Mesenteric fat pad (tissue), 1 donor: ENCODE measurements around the gene LIPT1. TPM values are rescaled to one million over a fixed set of nuclear protein-coding genes. Genes with fewer than 3 reads are reported as not detected.
"Not testable (repeated sequence)": the region's sequence is repeated elsewhere in the genome, so short reads cannot be mapped to it uniquely, and the experiment has no call there.

Experiments
- DNase-seq: peaks from one replicate; pipeline ENCODE4 v3.0.0-alpha.2; 2020; ENCODE audit warnings: low spot score
- long read RNA-seq: library from polyadenylated mRNA; unstranded; transcript quantifications from one replicate; pipeline ENCODE4 v2.0.0, GENCODE V29; 2020
- total RNA-seq: library from RNA; stranded (reverse); fragmentation: NEBNext Ultra II Directional; extraction: Animal tissue kit (Norgen Biotek cat#: 25700); gene quantifications from one replicate; pipeline ENCODE4 v1.2.1, GENCODE V29; 2021
- donor health status: DM: yes; HTN: yes; CAD: no.

LIPT1 gene
- total RNA-seq: 7.5 TPM
- long read RNA-seq, transcript LIPT1-202 (3 exons, 1,424 nt): major isoform, 5 of 9 reads
- long read RNA-seq, partial matches to known transcripts: 0 of 9 reads
- long read RNA-seq, other reads (novel, unspliced or antisense): 2 of 9 reads

DNA sequence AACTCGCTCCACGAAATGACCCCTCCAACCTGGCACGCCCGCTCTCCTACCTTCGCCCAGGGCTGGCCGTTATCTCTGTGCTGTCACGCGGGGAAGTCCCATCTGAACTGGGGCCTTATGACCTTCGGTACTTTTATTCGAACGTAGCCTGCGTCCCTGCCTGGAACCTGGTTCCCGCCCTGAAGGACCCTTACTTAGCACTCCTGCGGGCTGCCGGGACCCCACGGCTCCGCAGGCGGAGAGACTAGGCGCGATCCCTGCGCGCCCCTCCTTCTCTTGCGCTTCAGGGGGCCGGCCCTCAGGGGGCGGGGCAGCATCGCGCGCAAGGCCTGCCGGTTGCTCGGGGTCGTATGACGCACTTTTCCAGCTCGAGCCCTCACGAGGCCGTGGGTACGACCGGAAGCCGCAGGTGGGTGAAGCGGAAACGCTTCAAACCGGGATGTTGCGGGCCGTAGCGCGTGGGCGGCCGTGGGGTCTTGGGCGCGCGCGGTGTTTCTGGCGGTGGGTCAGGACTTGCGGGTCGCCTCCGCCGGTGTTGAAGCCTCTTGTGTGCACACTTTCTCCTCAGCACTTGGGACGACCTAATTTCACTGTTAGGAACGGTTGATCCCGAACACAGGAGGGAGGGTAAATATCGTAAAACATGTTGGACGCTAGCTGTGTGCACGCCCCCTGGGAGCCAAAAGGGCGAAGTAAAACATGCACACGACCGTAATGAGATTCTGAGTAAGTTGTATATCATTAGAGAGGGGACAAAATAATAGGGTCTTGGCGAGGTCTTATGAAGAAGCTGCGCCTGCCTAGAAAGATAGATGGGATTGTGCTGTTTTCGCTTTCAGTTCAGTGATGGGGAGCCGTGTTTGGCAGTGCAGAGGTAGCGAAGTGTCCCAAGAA is at the start of gene LIPT1, which contains the start of gene TSGA10:
TSS of gene LIPT1 (plus strand) at position 325 of the 894 bp plus-strand sequence. CDS start 6,991 bp downstream, outside the sequence.
TSS of gene TSGA10 (minus strand) at position 300 of the 894 bp plus-strand sequence. CDS start 45,503 bp downstream, outside the sequence.
- peak; percentile 95 for DNase-seq

DNA sequence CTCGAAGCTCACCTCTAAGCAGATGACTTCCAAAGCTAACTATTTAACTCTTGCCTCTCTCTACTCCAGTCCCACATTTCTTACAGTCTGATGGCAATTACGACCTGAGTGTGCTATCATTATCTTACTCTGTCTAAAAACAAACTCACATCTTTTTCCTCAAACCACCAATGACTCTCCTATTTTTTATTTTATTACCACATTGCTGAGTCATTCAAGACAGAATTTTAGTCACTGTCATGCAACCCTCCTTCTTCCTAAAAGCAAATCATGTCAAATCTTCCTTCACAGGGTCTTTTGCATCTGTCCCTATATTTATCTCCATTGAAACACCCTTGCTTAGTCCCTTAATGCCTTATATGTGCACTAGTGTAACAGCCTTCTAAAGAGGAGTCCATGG is 47.9 kb upstream of the LIPT1 start:
- DNase-seq: no peak

DNA sequence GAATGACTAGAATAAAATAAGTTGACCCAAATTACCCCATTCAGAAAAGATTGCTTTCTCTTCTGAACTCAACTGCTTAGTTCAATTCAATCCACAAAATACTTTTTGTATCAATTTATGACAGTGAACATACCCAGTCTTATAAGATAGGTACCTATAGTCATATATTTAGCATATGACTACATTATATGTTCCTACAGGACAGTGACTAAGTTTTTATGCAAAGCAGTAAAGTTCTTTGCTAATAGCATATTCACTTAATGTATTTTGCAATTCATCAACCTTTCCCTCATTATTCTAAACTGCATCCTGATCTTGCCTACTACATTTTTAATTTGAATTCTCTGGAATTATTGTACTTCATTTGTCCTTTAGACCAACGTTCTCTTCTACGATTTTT is 43.5 kb upstream of the LIPT1 start:
- no peak for DNase-seq

DNA sequence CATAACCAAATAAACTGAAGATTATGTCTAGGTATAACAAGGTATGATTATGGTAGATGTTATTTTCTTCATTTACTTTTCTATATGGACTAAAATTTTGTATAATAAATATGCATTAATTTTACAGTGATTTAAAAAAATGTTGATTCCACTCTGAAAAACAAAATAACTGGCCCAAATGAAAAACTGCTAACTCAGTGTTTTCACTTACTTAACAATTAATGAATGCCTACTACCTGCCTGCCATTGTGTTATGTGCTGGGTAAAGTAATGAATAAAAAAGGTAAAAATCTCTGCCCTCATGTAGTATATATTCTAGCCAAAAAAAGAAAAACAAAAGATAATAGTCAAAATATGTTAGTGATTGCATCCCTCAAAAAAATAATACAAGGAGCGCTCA is 42.8 kb upstream of the LIPT1 start:
- DNase-seq: no peak

DNA sequence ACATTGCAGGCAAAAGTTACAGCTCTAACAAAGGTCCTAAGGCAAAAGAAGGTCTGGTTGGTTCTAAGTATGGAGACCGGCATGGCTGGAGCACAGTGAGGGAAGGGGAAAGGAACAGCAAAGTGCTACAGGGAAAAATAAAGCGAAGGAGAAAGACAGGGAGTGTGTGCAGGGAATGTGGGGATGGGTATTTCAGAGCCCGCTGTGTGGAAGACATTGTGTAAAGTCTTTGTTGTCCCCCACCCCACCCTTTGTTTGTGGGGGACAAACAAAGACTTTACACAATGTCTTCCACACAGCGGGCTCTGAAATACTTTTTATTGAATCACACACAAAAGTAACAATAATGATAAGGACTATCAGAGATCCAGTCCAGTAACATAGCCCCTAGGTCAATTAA is 42.1 kb upstream of the LIPT1 start:
- DNase-seq: no peak

DNA sequence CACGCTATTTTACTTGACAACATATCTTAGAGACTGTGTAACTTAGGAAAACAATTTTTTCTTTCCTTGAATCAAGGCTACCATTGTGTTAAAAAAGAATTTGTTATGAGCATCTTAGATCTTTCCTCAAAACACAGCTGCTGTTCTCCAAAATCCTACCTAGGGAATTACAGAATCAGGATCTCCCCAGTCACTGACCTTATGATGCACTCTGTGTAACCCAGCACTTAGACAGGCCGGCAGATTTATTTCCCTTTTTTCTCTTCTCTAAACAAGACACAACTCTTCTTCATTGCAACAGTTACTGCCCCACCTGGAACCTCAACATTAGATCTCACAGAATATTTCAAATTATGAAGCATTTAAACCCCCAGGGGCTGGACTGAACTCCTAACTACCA is 26.8 kb upstream of the LIPT1 start:
- DNase-seq: no peak

DNA sequence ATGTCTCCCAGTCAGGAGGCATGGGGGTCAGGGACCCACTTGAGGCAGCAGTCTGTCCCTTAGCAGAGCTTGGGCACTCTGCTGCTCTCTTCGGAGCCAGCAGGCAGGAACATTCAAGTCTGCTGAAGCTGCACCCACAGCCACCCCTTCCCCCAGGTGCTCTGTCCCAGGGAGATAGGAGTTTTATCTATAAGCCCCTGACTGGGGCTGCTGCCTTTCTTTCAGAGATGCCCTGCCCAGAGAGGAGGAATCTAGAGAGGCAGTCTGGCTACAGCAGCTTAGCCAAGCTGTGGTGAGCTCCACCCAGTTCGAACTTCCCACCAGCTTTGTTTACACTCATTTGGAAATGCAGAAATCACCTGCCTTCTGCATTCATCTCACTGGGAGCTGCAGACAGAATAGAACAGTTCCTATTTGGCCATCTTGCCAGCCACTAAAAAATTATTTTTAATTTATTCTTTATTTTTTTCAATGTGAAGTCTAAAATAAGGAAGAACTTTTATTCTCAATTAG is 19.7 kb upstream of the LIPT1 start:
- DNase-seq: not testable (repeated sequence)

DNA sequence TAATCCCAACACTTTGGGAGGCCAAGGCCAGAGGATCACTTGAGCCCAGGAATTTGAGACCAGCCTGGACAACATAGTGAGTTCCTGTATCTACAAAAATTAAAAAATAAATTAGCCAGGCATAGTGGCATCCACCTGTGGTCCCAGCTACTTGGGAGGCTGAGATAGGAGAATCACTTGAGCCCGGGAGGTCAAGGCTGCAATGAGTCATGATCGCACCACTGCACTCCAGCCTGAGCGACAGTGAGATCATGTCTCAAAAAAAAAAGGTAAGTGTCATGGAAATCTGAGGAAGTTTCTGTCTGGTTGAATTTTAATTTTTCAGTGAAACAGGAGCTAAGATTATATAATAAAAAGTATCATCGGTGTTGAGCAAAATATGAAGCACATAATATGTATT is 15.8 kb upstream of the LIPT1 start:
- no peak for DNase-seq

DNA sequence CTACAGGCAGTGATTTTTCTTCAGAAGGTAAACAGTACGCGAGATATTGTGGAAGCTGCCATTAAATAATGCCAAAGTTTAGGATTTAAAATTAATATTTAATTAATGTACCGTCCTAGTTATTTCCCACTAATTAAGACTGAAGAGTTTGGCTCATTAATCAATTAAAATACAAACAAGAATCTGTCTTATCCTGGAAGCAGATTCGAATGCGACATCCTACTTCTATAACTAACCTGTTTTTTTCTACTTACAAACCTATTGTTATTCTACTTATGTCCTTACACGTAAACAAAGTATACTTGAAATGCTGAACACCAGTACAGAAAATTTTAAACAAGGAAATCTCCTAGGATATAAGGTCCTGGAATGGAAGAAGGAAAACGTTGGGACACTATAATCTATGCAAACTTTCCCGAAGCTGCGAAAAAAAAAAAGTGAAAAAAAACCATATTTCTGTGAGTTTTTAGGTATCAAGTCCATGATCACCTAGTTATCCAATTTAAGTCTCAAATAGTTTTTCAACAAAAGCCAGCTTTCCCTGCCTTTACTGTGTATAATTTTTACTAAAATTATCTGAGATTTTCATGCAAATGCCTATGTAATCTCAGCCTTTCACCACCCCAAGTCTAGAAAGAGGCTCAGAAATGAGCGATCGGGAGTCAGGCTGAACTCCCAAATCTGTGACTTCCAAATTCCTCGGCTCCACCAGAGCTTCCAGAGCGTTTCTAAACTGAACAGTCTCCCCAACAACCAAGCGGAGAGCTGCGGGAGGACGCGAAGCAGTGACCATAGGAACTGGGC is 14.5 kb upstream of the LIPT1 start:
- no peak for DNase-seq

DNA sequence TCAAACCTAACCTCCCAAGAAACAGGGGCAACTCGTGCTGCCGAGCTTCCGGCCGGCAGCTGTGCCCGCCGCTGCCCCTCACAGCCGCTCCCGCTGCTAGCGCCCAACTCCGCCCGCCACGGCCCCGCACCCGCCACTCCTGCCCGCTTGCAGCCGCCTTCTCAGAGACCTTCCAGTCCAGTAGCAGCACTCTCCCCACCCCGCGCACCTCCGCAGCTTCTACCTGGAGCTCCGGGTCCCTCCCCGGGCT is 14.0 kb upstream of the LIPT1 start:
- no peak for DNase-seq

DNA sequence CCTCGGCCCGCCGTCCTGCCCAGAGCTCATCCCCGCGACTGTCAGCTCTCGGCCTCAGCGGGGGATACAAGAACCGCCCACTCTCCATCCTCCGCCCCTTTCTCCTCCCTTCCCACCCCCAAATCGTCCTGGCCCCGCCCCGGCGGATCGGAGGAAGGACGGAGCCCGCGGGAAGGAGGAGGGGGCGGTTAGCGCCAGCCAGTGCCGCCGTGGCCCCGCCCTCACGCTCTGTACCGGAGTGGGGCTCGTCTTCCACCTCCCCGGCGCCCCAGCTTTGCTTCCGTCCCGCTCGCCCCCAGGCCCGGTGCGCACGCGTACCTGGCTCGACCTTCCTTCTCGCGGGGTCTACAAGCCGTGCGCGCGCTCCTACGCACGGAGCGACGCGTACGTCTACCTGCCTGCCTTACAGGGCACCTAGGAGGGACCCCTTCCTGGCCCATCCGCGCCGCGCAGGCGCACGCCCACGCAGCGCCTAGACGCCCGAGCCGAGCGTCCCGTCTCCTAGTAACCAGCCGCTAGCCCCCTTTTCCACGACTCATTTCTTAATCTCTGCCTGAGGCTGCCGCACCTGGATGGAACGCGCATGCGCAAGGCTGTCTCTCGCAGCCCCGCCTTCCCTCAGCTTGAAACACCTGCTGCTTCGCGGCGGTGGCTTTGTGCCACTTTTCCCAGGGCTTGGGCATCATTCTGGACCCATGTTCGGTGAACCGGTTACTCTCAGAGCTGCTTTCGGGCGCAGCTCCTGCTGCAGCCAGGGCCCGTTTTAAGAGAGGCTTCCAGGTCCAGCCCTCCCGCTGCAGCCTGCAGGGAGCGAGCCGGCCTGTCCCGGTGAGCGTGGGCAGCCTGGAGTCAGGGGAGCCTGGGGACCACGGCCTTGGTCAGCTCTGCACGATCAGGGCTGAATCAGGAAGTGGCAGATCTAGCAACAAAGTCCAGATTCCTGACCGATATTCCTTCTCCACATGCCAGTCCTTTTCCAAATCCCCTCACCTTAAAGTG is 13.4 kb upstream of the LIPT1 start, which contains the start of gene C2orf15:
TSS of gene C2orf15 (plus strand) at position 598 of the 999 bp plus-strand sequence. CDS start 8,852 bp downstream, outside the sequence.
- peak; percentile 97 for DNase-seq

DNA sequence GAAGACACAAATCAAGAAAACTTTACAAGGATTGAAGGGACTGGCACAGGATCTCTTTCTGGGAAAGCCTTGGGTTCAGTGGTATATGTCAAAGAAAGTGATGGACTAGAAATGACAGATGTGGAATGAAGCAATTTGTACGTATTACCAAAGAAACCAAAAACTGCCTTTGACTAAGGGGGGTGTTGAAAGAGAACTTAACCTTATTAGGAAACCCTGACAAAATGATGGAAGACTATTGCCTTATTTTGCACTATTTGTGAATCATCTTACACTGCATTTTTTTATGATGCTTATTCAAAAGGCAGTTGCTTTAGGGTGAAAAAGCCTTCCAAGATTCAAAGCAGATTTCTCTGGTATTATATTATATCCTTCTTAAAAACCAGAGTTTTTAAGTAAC is 4.1 kb upstream of the LIPT1 start:
- DNase-seq: no peak

DNA sequence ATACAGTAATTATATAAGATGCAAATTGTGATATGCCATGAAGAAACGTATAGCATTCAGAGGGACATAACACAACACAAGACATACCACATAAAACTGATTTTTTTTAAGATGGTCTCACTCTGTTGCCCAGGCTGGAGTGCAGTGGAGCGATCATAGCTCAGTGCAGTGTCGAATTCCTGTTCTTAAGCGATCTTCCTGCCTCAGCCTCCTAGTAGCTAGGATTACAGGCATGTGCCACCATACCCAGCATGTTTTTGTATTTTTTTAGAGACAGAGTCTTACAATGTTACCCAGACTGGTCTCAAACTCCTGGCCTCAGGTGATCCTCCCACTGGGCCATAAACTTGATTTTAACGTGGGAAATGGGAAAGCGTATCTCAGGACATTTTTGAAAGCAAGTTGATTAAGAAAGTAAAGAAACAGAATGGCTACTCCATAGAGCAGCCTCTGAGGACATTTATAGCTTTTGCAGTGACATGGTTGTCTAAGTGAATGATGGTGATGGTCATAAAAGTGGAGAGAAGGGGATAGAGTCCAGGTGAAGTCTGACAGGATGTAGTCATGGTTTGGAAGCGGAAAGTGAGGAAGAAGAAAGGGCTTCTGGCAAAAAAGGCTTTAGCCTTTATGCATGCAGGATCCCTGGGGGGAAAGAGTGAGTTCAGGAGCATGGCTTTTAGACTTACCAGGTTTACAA is 2.4 kb upstream of the LIPT1 start:
- no peak for DNase-seq

DNA sequence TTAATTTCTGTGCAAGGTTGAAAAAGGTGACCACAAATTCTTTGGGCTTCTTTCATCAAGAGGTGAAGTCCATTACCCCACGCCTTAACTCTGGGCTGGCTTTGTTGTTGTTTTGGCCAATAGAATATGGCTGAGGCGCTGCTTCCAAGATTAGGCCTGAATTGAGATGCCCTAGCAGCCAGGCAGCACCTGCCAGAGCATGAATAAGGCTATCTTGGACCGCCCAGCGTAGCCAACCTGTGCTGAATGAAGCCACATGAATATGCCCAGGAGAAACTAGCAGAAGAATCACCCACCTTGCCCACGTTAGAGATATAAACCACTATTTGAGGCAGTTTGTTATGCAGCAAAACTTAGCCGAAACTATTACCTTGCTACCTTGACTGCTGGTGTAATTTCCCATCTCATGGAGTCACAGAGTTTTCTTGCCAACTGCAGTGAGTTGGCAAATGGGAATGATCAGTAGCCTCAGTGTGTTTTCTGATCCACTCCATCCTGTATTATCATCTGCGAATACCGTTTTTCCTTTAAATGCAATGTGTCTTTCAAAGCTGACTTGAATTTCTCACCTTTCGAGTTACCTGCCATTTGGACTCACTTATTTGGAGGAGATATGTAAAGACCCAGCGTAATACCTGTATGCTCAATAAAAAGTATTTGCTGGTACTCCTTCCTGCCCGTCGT is 704 bp upstream of the LIPT1 start:
- DNase-seq: no peak

DNA sequence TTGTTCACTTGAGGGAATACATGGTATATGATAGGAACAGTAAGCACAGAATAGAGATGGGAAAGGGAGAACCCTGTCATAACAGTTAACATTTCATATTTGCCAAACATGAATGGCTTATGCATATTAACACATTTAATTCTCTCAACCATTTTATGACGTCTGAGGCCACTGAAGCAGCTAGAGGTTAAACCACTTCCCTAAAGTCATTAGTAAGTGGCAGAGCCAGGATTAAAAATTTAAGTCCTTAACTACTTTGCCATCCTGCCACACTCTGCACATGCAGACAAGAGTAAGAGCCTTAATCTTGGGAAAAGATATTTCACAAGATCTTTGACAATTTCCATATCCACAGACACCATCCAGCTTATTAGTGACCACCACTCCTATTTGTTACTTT is 2.1 kb downstream of the LIPT1 start:
- DNase-seq: no peak

DNA sequence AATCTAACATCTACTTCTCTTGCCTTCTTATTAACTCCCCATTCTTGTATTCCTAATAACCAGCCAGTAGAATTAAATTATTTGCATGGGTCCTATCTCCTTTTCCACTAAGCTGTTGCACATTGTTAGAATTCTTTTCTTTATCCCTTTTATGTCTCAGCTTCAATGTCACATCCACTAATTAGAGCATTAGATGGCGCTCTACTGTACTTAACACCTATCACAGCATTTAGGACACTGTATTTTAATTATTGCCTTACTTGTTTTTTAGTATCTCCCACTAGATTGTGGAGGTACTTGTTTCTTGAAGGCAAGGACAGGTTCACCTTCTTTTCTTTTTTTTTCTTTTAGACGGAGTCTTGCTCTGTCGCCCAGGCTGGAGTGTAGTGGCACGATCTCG is 3.8 kb downstream of the LIPT1 start:
- DNase-seq: no peak

DNA sequence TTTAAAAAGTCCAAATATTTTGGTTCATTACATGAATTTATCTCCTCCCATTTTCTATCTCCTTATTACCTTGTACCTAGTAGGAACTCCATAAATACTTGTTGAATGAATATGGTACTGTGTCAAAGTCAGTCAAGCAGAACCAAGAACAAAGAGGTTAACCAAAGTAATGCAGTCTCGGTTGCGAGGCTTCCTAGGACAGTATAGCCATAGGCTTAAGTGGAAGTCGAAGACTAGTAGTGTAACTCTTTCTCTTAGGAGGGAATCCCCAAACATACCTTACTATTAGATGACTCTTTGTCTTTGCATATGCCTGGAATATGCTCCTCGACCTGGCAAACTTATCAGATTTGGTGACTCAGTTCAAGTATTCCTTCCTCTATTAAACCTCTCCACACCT is 4.8 kb downstream of the LIPT1 start:
- DNase-seq: no peak

DNA sequence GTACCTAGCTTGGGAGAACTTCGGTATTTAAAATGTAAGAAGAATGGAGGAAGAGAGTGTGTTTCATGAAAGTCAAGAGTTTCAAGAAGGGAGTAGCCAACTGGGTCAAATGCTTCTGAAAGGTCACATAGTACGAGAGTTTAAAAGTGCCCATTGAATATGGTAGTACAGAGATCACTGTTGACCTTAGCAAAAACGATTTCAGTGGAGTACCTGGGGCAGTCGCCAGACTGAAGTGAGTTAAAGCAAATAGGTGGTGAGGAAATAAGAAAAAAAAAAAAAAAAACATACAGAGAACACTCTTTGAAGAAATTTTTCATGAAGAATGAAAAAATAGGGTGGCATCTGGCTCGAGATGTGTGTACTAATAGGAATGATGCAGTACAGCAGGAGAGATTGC is 11.5 kb downstream of the LIPT1 start:
- DNase-seq: no peak

DNA sequence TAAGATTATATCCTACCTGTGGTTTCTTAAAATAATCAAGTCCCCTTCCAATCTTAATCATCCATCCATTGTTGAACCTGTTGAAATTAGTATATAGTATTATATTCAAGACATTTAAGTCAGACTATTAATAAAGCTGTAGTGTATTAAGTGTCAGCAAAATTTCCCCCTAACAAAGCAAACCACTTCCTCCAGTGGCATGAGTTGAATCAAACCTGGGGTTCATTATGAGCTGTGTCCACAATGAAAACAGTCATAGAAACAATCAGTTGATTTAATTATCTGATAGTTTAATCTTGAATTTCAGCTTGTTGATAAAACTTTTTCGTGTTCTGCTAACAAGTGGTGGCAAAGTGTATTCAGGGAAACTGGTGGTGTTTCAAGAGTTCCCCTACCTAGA is 14.8 kb downstream of the LIPT1 start:
- DNase-seq: no peak
